Measurements from ENCODE around the gene RFX6. TPM values are rescaled to one million over a fixed set of nuclear protein-coding genes. Genes with fewer than 3 reads are reported as not detected.

Gene RFX6
- total RNA-seq, 2 donors from 2014 or later: 0.22 to 1.2 TPM

DNA sequence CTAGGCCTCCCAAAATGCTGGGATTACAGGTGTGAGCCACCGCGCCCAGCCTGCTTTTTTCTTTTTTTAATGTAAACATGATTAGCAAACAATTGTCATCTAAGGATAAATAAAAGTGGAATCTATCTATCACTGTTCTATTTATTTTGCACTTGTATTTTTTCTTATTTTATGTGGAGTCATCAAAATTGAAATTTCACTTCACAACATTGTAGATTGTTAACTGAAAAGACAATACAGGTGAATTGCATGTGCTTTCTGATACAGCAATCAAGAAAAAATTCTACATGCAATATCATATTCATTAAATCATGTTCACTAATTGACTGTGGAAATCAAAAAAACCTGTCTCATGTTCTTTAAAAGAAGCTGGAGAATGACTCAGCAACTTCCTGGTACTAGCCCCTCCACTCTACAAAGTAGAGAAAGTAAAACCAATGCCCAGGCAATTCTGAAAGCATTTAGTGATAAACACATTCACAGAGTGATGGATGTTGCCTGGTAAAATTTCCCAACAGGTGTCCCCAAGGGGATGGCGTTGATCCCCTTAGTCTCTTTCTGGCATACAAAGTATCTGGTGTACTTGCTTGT, 10.7 kb upstream of the RFX6 start:
- Histone ChIP-seq H3K9me3 (ENCODE audit: control insufficient read depth, low read length) (no peaks in the 10 kb centered on the region), H3K27ac (ENCODE audit: low read depth, low read length) (no peak overlapping the region), H3K4me1 (ENCODE audit: control insufficient read depth, insufficient read depth, low read length) (no peaks in the 10 kb centered on the region), H3K27me3 (ENCODE audit: control insufficient read depth, insufficient read depth, low read length, poor library complexity, severe bottlenecking) (no peaks in the 10 kb centered on the region), H3K36me3 (ENCODE audit: control insufficient read depth, insufficient read depth, low read length) (no peaks in the 10 kb centered on the region), H3K9ac (ENCODE audit: extremely low read depth, low read length, poor library complexity, severe bottlenecking) (no peak overlapping the region), H3K4me3 (ENCODE audit: low read length) (no peak overlapping the region)
- peak; percentile 45 for DNase-seq
- Mint-ChIP-seq H3K36me3 (ENCODE audit: low read depth) (no peaks in the 10 kb centered on the region), H3K4me3 (no peak overlapping the region), H3K27ac (peak overlapping the region; percentile 42), H3K27me3 (ENCODE audit: insufficient read depth) (no peaks in the 10 kb centered on the region), H3K9me3 (peaks cover 1% of the 10 kb centered on the region), H3K4me1 (peaks cover 8% of the 10 kb centered on the region)
- no peak for TF ChIP-seq CTCF (conservative IDR thresholded peaks at IDR 0.05)
- 91 to 100% methylated on average over 1 to 2 of the region's 3 CpGs for WGBS, 2 experiments (ENCODE audit: insufficient coverage in 1 of 2, insufficient read length in 1 of 2)

DNA sequence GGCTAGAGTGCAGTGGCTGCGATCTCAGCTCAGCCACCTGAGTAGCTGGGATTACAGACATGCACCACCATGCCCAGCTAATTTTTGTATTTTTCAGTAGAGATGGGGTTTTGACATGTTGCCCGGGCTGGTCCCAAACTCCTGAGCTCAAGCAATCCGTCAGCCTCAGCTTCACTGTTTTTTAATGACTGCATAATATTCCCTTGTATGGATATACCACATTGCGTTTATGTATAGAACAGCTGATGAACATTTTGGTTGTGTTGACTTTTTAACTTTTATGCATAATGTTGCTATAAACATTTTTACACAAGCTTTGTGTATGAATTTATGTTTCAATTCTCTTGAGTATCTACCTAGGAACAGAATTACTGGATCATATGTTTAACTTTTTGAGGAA, 4.3 kb upstream of the RFX6 start:
- peaks cover 11% of the 10 kb centered on the region for H3K9me3 Mint-ChIP-seq
- H3K4me3 Mint-ChIP-seq: no peak overlapping the region
- H3K36me3 Mint-ChIP-seq (ENCODE audit: low read depth): no peaks in the 10 kb centered on the region
- peaks cover 6% of the 10 kb centered on the region for H3K4me1 Mint-ChIP-seq
- H3K27ac Mint-ChIP-seq: no peak overlapping the region
- no peak for TF ChIP-seq CTCF (conservative IDR thresholded peaks at IDR 0.05)
- Histone ChIP-seq H3K36me3 (ENCODE audit: control insufficient read depth, insufficient read depth, low read length) (no peaks in the 10 kb centered on the region), H3K4me3 (ENCODE audit: low read length) (no peak overlapping the region), H3K4me1 (ENCODE audit: control insufficient read depth, insufficient read depth, low read length) (peaks cover 4% of the 10 kb centered on the region), H3K9ac (ENCODE audit: extremely low read depth, low read length, poor library complexity, severe bottlenecking) (no peak overlapping the region), H3K27me3 (ENCODE audit: control insufficient read depth, insufficient read depth, low read length, poor library complexity, severe bottlenecking) (peaks cover 49% of the 10 kb centered on the region), H3K9me3 (ENCODE audit: control insufficient read depth, low read length) (peaks cover 11% of the 10 kb centered on the region), H3K27ac (ENCODE audit: low read depth, low read length) (no peak overlapping the region)
- no peak for DNase-seq
- peaks cover 44% of the 10 kb centered on the region for H3K27me3 Mint-ChIP-seq (ENCODE audit: insufficient read depth)
- 79 to 90% methylated on average over 1 to 4 of the region's 4 CpGs for WGBS, 2 experiments (ENCODE audit: insufficient coverage in 1 of 2, insufficient read length in 1 of 2)

GRCh38 chr6:116876107-116876506, 935 bp upstream of the RFX6 start:
- Histone ChIP-seq H3K27me3 (ENCODE audit: control insufficient read depth, insufficient read depth, low read length, poor library complexity, severe bottlenecking) (peaks cover 74% of the 10 kb centered on the region), H3K9ac (ENCODE audit: extremely low read depth, low read length, poor library complexity, severe bottlenecking) (no peak overlapping the region), H3K4me1 (ENCODE audit: control insufficient read depth, insufficient read depth, low read length) (peaks cover 4% of the 10 kb centered on the region), H3K9me3 (ENCODE audit: control insufficient read depth, low read length) (peaks cover 11% of the 10 kb centered on the region), H3K4me3 (ENCODE audit: low read length) (peak overlapping the region; percentile 79), H3K27ac (ENCODE audit: low read depth, low read length) (no peak overlapping the region), H3K36me3 (ENCODE audit: control insufficient read depth, insufficient read depth, low read length) (no peaks in the 10 kb centered on the region)
- peak overlapping the region; percentile 66 for H3K4me3 Mint-ChIP-seq
- no peaks in the 10 kb centered on the region for H3K36me3 Mint-ChIP-seq (ENCODE audit: low read depth)
- peaks cover 11% of the 10 kb centered on the region for H3K9me3 Mint-ChIP-seq
- 42 to 48% methylated on average over 8 of the region's 8 CpGs for WGBS, 2 experiments (ENCODE audit: insufficient coverage in 1 of 2, insufficient read length in 1 of 2)
- H3K4me1 Mint-ChIP-seq: peaks cover 7% of the 10 kb centered on the region
- no peak for TF ChIP-seq CTCF (conservative IDR thresholded peaks at IDR 0.05)
- no peak overlapping the region for H3K27ac Mint-ChIP-seq
- peaks cover 55% of the 10 kb centered on the region for H3K27me3 Mint-ChIP-seq (ENCODE audit: insufficient read depth)
- DNase-seq: no peak
